ELF-1 (cell line): ENCODE data around the gene RANBP10.
"Not testable (repeated sequence)": the region's sequence is repeated elsewhere in the genome, so short reads cannot be mapped to it uniquely, and the experiment has no call there.

Source experiments
- DNase-seq: peaks from one replicate; pipeline ENCODE4 v3.0.0-alpha.2; 2016; ENCODE audit warnings: low read depth, low spot score

The RANBP10 gene

DNA sequence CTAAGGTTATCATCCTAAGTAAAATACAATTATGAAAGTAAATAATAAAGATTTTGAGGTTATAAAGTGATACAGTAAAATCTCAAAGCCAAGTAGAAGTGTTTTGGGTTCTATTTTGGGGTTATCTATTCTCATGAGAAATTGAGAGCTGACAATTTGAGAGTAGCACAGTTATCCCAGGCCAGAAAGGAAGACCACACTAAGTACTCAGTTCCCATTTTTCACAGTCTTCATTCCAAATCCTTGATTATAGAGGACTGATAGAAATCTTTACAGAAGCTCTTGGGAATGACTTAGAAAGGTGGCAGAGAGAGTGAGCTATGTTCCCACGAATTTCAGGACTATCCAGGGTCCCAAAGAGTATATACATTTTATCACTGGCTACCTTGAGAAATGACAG lies 91.8 kb downstream of the RANBP10 start:
- no peak for DNase-seq

DNA sequence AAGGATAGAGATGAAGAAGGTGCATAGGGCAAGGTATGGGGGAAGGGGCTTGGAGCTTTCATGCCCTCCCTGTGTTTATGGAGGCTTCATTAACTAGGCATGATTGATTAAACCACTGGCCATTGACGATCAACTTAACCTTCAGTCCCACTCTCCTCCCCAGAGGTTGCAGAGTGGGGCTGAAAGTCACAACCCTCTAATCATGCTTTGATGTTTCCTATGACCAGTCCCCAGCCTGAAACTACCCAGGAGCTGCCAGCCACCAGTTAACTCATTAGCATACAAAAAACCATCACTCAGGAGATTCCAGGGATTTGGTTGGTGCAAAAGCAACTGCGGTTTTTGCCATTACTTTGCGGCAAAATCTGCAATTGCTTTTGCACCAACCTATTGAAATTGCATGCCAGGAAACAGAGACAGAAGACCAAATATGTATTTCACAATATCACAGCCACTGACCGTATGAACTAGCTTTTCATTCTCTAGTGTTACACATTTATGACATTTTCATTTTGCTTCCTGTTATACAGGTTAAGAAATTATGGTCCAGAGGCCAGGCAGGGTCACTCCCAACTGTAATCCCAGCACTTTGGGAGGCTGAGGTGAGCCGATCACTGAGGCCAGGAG lies 92.6 kb downstream of the RANBP10 start:
- DNase-seq = no peak

DNA sequence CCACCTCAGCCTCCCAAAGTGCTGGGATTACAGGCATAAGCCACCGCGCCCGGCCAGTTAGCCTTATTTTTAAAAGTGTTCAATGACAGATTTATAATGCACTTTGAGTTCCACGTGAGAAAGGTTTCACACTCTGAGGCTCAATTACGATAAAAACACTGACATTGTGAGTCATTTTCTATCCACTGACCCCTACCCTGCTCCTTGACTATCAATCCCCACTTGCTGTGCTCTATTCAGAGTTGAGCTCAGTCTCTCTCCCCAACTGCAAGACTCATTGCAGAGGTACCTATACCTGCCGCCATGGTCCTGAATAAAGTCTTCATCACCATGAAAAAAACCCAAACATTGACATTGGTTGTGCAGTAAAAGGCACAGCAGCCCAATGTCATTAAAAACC lies 95.8 kb downstream of the RANBP10 start:
- DNase-seq = no peak

- DNase-seq = no peak
Observed at GRCh38 chr16:67709050-67709449, 97.3 kb downstream of the RANBP10 start.

GRCh38 chr16:67708368-67708771 lies 98.0 kb downstream of the RANBP10 start:
- DNase-seq = no peak

GRCh38 chr16:67707790-67708189 lies 98.6 kb downstream of the RANBP10 start:
- DNase-seq = no peak

DNA sequence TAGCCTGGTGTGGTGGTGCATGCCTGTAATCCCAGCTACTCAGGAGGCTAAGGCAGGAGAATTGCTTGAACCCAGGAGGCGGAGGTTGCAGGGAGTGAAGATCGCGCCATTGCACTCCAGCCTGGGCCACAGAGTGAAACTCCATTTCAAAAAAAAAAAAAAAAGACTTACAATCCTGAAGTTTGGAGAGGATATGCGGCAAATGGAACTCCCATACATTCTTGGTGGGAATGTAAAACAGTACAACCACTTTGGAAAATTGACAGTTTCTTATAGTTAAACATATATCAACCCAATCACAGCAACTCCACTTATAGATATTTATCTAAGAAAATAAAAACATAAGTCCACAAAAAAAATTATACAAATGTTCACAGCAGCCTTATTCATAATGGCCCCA lies 99.2 kb downstream of the RANBP10 start:
- no peak for DNase-seq

GRCh38 chr16:67704110-67704509 lies 102.2 kb downstream of the RANBP10 start:
- no peak for DNase-seq

GRCh38 chr16:67703626-67704025 lies 102.7 kb downstream of the RANBP10 start:
- DNase-seq = no peak

GRCh38 chr16:67702130-67702529 lies 104.2 kb downstream of the RANBP10 start:
- peak; percentile 6 for DNase-seq

- no peak for DNase-seq
Observed at GRCh38 chr16:67701420-67701819, 104.9 kb downstream of the RANBP10 start.

DNA sequence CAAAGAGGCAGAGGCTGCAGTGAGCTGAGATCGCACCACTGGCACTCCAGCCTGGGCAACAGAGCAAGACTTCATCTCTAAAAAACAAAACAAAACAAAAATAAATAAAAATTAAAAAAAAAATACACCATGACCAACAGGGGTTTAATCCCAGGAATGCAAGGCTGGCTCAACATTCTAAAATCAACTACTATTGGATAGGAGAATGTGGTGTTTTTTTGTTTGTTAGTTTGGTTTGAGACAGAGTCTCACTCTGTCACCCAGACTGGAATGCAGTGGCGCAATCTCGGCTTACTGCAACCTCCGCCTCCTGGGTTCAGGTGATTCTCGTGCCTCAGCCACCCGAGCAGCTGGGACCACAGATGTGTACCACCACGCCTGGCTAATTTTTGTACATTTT lies 107.1 kb downstream of the RANBP10 start:
- no peak for DNase-seq

DNA sequence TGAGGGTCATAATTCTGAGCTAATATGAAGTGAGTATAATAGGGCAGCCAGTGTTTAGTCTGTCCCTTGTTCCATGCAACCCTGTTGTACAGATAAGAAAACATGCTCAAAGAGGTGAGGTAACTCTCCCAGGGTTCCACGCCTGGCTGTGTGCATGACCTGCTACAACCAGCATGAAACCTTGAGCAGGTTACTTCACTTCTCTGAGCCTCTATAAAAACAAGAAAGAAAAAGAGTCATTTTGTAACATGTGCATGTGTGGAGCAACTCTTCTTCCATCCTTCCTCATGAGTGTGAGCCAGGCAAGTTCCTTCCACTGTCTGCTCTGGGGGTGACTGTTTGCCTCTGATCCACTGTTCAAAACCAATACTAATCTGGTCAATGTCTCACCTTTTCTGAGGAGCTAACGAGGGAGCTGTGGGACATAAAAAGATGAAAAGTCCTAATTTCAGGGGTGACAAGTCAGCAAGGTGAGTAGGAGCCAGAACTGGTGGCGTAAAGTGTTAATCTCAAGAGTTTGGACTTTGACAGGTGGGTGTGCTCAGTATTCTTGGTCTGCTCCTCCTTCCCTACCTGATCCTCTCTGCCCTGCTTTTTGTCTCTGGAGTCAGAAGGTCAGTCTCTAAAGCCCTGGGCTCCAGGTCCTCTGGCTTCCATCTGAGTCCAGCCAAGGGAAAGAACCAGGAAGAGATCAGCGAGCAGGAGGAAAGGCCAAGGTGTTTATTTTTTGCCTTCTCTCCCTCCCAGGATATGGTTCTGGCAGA lies 108.8 kb downstream of the RANBP10 start:
- DNase-seq = no peak

GRCh38 chr16:67694611-67695010 lies 111.7 kb downstream of the RANBP10 start:
- DNase-seq = no peak

- DNase-seq = not testable (repeated sequence)
Observed at GRCh38 chr16:67693517-67694285, 112.7 kb downstream of the RANBP10 start.

GRCh38 chr16:67685388-67686112 lies 120.8 kb downstream of the RANBP10 start:
- DNase-seq = no peak

- no peak for DNase-seq
Observed at GRCh38 chr16:67683767-67684166, 122.6 kb downstream of the RANBP10 start.

DNA sequence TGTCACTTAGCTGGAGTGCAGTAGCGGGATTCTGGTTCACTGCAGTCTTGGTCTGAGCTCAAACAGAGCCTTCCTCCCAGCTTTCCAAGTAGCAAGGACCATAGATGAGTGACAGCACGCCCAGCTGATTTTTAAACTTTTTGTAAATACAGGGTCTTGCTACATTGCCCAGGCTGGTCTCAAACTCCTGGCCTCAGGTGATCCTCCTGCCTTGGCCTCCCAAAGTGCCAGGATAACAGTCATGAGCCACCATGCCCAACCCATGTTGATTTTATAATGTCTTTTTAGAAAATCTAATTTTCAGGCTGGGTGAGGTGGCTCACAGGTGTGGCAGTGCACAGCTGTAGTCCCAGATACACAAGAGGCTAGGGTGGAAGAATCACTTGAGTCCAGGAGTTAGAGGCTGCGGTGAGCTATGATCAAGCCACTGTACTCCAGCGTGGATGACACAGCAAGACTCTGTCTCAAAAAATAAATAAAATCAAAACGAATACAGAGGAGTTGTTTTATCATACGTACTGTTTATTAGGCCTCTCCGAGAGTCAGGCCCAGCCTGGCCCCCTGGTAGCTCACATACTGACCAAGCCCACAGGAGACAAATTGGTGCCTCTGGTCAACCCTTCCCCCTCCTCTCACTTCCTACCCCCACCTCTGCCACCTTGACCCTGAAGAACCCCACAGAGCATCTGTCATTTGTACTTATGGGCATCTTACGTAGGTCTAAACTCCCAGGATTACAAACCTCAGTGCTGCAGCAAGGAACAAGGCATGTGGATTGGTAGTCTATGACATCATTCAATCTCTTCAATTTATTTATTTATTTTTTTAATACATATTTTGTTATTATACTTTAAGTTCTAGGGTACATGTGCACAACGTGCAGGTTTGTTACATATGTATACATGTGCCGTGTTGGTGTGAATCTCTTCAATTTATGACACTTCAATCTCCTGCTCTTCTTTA lies 126.1 kb downstream of the RANBP10 start:
- DNase-seq = no peak

GRCh38 chr16:67678354-67679023 lies 127.9 kb downstream of the RANBP10 start:
- no peak for DNase-seq

DNA sequence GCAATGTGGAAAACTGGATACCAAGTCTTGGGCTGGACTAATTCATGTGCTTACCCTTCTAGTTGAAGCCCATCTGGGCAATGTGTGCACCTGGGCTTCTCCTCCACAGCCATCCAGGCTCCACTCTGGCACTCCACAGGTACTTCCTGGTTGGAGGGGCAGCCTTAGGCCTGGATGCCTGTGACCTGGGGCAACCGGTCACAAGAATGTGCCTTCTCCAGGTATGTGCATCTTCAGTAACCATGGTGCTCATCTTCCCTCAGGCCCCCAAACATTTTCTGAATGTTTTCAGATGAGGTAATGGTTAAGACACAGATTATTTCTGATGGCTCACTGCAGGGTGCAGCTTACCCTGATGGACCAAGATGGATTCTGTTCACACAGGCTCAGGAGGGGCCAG lies 128.6 kb downstream of the RANBP10 start:
- peak; percentile 84 for DNase-seq
